Fibroblast of lung (primary cell): ENCODE data around the gene ZNF366.

Experiments used
- CTCF ChIP-seq, 2 donors: IDR thresholded peaks in 1 of 2; conservative IDR thresholded peaks in 1 of 2; 1 replicate in 1 of 2; 2 replicates in 1 of 2; pipeline ENCODE4 v1.5.1; 2011 to 2012; ENCODE audit warnings: low read length in 2 of 2, control low read depth in 1 of 2, inconsistent platforms in 1 of 2, low read depth in 1 of 2, mild to moderate bottlenecking in 1 of 2
- EZH2 ChIP-seq: IDR thresholded peaks from 2 replicates; pipeline ENCODE4 v1.5.1; 2012; ENCODE audit warnings: low read length, control low read depth, mild to moderate bottlenecking; ENCODE audit errors: missing control alignments

DNA sequence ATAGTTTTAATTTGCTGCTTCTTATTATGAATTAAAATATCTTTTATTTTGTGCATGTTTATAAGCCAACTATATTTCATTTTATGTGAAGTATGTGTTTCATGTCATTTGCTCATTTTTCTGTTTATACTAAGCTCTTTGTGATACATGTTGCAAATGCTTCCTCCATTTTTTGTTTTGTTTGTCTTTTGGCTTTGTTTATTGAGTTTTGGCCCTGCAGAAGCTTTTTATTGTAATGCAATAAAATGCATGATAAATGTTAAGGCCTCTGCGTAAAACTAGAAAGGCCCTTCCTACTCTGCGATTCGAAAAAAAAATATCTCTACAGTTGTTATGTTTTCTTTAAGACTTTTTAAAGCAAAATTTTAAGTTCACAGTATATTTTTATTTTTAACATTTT lies 9.4 kb downstream of the ZNF366 start:
- TF ChIP-seq CTCF (conservative IDR thresholded peaks at IDR 0.05 in 1 of 2, IDR thresholded peaks at IDR 0.05 in 1 of 2; ENCODE audit: low read depth in 1 of 2, low read length in 2 of 2) (no peak), EZH2 (no peak)
